Immature natural killer cell (primary cell): ENCODE results near the gene IMP4. TPM values are rescaled to one million over a fixed set of nuclear protein-coding genes. Genes with fewer than 3 reads are reported as not detected.

Experiments used
- DNase-seq, 3 donors: peaks; one replicate each; pipeline ENCODE4 v3.0.0; 2022; ENCODE audit warnings: mixed read lengths in 1 of 3
- H3K27ac Mint-ChIP-seq, 6 donors: one replicate each; pipeline ENCODE4 v1.8.0; 2020; ENCODE audit warnings: mixed read lengths in 6 of 6, mild to moderate bottlenecking in 5 of 6, inconsistent platforms in 4 of 6, moderate library complexity in 3 of 6
- H3K27me3 Mint-ChIP-seq, 3 donors: one replicate each; pipeline ENCODE4 v1.8.0; 2020 to 2021; ENCODE audit warnings: low read depth in 3 of 3, mild to moderate bottlenecking in 3 of 3, mixed read lengths in 3 of 3, moderate library complexity in 3 of 3, inconsistent platforms in 1 of 3
- H3K36me3 Mint-ChIP-seq, 3 donors: one replicate each; pipeline ENCODE4 v1.8.0; 2020; ENCODE audit warnings: mixed read lengths in 3 of 3, inconsistent platforms in 2 of 3, mild to moderate bottlenecking in 2 of 3
- H3K4me1 Mint-ChIP-seq, 2 donors: one replicate each; pipeline ENCODE4 v1.8.0; 2020; ENCODE audit warnings: inconsistent platforms in 2 of 2, mild to moderate bottlenecking in 2 of 2, mixed read lengths in 2 of 2, moderate library complexity in 1 of 2
- H3K4me3 Mint-ChIP-seq, 5 donors: one replicate each; pipeline ENCODE4 v1.8.0; 2020; ENCODE audit warnings: mild to moderate bottlenecking in 5 of 5, mixed read lengths in 5 of 5, inconsistent platforms in 3 of 5, moderate library complexity in 3 of 5
- H3K9me3 Mint-ChIP-seq, 6 donors: one replicate each; pipeline ENCODE4 v1.8.0; 2020; ENCODE audit warnings: mild to moderate bottlenecking in 6 of 6, mixed read lengths in 6 of 6, inconsistent platforms in 4 of 6, moderate library complexity in 3 of 6
- polyA plus RNA-seq, 3 donors: library from polyadenylated mRNA; unstranded; fragments of 300-500 nt; fragmentation: Illumina TruSeq; gene quantifications; one replicate each; pipeline ENCODE4 v1.2.3, GENCODE V29; 2021

IMP4 gene, protein sequence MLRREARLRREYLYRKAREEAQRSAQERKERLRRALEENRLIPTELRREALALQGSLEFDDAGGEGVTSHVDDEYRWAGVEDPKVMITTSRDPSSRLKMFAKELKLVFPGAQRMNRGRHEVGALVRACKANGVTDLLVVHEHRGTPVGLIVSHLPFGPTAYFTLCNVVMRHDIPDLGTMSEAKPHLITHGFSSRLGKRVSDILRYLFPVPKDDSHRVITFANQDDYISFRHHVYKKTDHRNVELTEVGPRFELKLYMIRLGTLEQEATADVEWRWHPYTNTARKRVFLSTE
- 100 to 1,000 TPM in 1 of 3 donors, 10 to 100 TPM in 2; 45.3 to 103 (median 84.7) TPM for polyA plus RNA-seq

- Mint-ChIP-seq H3K4me3 (peak within 1 kb of the TSS; percentile 92 to 100 (median 100)), H3K27me3 (peaks cover 3 to 12% (median 7%) of the 10 kb centered on the region in 3 donors), H3K9me3 (no peaks in the 10 kb centered on the region), H3K36me3 (peaks cover 31 to 47% (median 40%) of the 10 kb centered on the region in 3 donors), H3K4me1 (peaks cover 32 to 36% of the 10 kb centered on the region in 2 donors), H3K27ac (peak within 1 kb of the TSS; percentile 91 to 99 (median 96))
- peak; percentile 95 for DNase-seq
These were observed at the start of gene IMP4 for GRCh38 chr2:130342533-130343275. TSS of gene IMP4 (plus strand) at chr2:130342897. CDS start at chr2:130342933, 36 bp downstream.

GRCh38 chr2:130300258-130300969, 42.3 kb upstream of the IMP4 start:
- DNase-seq = no peak
- Mint-ChIP-seq H3K27me3 (peaks cover 5 to 8% (median 7%) of the 10 kb centered on the region in 3 donors), H3K27ac (no peak overlapping the region), H3K4me3 (no peak overlapping the region), H3K4me1 (no peaks in the 10 kb centered on the region), H3K36me3 (no peaks in the 10 kb centered on the region), H3K9me3 (no peaks in the 10 kb centered on the region)

DNA sequence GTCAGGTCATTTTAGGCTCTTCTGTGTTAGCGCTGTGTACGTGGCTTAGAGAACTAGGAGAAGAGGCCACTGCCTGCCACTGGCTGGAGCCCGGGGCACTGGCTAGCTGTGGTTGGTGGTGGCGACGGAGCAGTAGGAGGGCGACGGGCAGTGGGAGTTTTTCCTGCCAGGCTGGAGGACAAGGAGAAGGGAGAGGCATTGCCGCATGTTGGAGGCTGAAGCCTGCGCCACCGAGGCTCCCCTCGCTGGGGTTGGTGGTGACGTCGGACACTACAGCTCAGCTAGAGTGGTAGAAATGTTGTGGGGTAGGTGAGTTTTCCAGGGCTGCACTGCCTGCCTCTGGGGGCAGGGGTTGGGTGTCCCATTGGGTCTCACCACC, 41.7 kb upstream of the IMP4 start:
- H3K4me1 Mint-ChIP-seq = no peaks in the 10 kb centered on the region
- no peak for DNase-seq
- no peaks in the 10 kb centered on the region for H3K36me3 Mint-ChIP-seq
- no peaks in the 10 kb centered on the region for H3K9me3 Mint-ChIP-seq
- H3K27me3 Mint-ChIP-seq = peaks cover 5 to 8% (median 7%) of the 10 kb centered on the region in 3 donors
- H3K4me3 Mint-ChIP-seq = no peak overlapping the region
- H3K27ac Mint-ChIP-seq = no peak overlapping the region

GRCh38 chr2:130302164-130302886, 40.4 kb upstream of the IMP4 start:
- Mint-ChIP-seq H3K4me1 (no peaks in the 10 kb centered on the region), H3K4me3 (no peak overlapping the region), H3K36me3 (no peaks in the 10 kb centered on the region)

DNA sequence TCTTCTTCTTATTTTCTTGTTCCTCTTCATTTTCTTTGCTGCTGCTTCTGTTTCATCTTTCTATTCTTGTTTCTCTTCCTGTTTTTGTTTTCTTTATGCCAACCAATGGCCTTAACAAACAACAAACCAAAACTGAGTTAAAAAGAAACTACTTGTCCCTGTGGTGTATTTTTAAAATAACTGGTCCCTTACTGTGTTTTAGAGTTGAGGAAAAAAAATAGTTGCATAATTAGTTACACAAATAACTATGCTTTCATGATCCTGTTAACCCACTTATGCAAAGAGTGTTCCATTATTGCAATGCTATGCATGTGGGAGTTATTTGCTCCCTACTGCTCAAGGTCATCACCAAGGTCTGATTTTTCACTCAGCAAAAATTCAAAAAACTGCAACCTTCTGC, 39.5 kb upstream of the IMP4 start:
- no peaks in the 10 kb centered on the region for H3K36me3 Mint-ChIP-seq
- no peak for DNase-seq
- H3K27ac Mint-ChIP-seq = no peak overlapping the region
- no peak overlapping the region for H3K4me3 Mint-ChIP-seq
- H3K9me3 Mint-ChIP-seq = no peaks in the 10 kb centered on the region
- H3K27me3 Mint-ChIP-seq = peaks cover 6 to 8% (median 7%) of the 10 kb centered on the region in 3 donors
- H3K4me1 Mint-ChIP-seq = no peaks in the 10 kb centered on the region

More at GRCh38 chr2:130302164-130302886, 40.4 kb upstream of the IMP4 start:
- no peak for DNase-seq
- Mint-ChIP-seq H3K27me3 (peaks cover 6 to 12% (median 10%) of the 10 kb centered on the region in 3 donors), H3K27ac (no peak overlapping the region), H3K9me3 (no peaks in the 10 kb centered on the region)

- Mint-ChIP-seq H3K36me3 (no peaks in the 10 kb centered on the region), H3K4me1 (no peaks in the 10 kb centered on the region), H3K27me3 (peaks cover 6 to 10% (median 7%) of the 10 kb centered on the region in 3 donors), H3K9me3 (no peaks in the 10 kb centered on the region), H3K27ac (no peak overlapping the region), H3K4me3 (no peak overlapping the region)
- no peak for DNase-seq
These were observed 38.0 kb upstream of the IMP4 start for GRCh38 chr2:130304726-130305125.

GRCh38 chr2:130307850-130308249, 34.8 kb upstream of the IMP4 start:
- Mint-ChIP-seq H3K27me3 (peaks cover 2 to 9% (median 6%) of the 10 kb centered on the region in 3 donors), H3K27ac (no peak overlapping the region)

GRCh38 chr2:130310881-130311280, 31.8 kb upstream of the IMP4 start:
- no peaks in the 10 kb centered on the region for H3K4me1 Mint-ChIP-seq
- H3K36me3 Mint-ChIP-seq = no peaks in the 10 kb centered on the region
- no peak for DNase-seq
- H3K9me3 Mint-ChIP-seq = no peaks in the 10 kb centered on the region
- H3K27me3 Mint-ChIP-seq = peaks cover 2 to 9% (median 6%) of the 10 kb centered on the region in 3 donors
- H3K27ac Mint-ChIP-seq = no peak overlapping the region
- no peak overlapping the region for H3K4me3 Mint-ChIP-seq

More at GRCh38 chr2:130307850-130308249, 34.8 kb upstream of the IMP4 start:
- H3K9me3 Mint-ChIP-seq = no peaks in the 10 kb centered on the region
- H3K4me1 Mint-ChIP-seq = no peaks in the 10 kb centered on the region
- no peaks in the 10 kb centered on the region for H3K36me3 Mint-ChIP-seq
- DNase-seq = no peak
- H3K4me3 Mint-ChIP-seq = no peak overlapping the region

DNA sequence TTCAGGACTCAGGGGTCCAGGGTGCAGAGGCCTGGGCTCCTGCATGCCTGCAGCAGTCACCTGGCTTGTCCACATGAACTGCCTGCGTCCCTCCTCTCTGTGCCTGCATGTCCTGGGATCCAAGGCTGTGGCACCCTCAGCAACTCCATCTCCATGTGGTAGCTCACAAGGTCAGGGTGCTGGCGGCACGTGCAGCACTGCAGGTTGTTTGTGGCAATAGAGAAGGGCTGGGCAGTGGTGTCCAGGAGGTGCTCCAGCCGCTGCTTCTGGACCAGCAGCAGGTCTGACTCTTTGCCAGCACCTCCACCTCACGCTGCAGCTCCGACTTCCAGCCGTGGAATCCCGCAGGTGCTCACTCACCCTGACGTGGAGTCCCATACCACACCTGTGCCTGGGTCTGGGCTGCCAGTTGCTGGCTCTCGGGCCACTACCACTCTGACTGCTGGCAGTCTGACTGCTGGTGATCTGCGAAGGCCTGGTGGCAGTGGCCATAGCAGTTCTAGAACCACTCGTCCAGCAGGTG, 28.8 kb upstream of the IMP4 start:
- Mint-ChIP-seq H3K9me3 (no peaks in the 10 kb centered on the region), H3K4me3 (no peak overlapping the region), H3K27ac (no peak overlapping the region), H3K36me3 (no peaks in the 10 kb centered on the region), H3K27me3 (peaks cover 0 to 3% (median 2%) of the 10 kb centered on the region in 3 donors), H3K4me1 (no peaks in the 10 kb centered on the region)
- DNase-seq = no peak

GRCh38 chr2:130314377-130314776, 28.3 kb upstream of the IMP4 start:
- Mint-ChIP-seq H3K36me3 (no peaks in the 10 kb centered on the region), H3K4me3 (no peak overlapping the region), H3K27me3 (peaks cover 0 to 3% (median under 1%) of the 10 kb centered on the region in 3 donors), H3K4me1 (no peaks in the 10 kb centered on the region), H3K27ac (no peak overlapping the region), H3K9me3 (no peaks in the 10 kb centered on the region)
- DNase-seq = no peak

DNA sequence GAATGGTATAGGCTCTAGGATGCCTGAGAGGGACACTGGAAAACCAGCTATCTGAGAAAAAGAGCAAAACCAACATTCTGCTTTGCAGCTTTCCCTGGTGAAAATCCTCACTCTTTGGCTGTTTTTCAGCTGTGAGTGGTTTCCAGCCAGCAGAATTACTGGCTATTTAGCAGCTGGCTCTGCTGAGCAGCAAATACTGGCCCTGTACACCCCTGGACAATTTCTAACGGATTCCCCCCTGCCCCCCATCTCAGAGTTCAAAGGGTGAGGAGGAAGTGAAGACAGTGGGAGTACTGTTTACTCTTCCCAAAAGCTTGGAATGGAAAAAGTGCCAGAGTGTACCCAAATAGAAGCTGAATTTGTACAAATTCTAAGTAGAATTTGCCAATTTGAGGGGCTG, 26.1 kb upstream of the IMP4 start:
- Mint-ChIP-seq H3K9me3 (no peaks in the 10 kb centered on the region), H3K27ac (no peak overlapping the region), H3K36me3 (no peaks in the 10 kb centered on the region), H3K4me1 (no peaks in the 10 kb centered on the region), H3K27me3 (peaks cover 0 to 3% (median 3%) of the 10 kb centered on the region in 3 donors), H3K4me3 (no peak overlapping the region)
- DNase-seq = no peak

DNA sequence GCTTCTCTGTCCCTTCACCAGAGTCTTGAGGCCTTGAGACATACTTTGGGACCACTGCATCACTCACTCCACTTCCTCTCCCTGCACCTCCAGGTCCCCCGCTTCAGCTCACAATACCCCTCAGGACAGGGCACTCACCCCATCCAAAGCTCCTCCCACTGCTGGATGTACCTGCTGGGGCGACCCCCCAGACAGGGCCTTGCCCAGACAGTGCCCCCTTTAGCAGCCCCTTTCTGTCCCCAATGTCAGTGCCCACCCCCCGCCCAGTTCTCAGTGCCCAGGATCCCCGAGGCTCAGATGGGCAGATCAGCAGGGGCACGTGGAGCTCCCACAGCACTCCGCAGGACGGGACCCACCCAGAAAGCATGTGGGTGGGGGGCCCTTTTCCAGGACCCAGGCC, 23.8 kb upstream of the IMP4 start:
- Mint-ChIP-seq H3K27me3 (peaks cover 3 to 4% (median 3%) of the 10 kb centered on the region in 3 donors), H3K9me3 (no peaks in the 10 kb centered on the region), H3K36me3 (no peaks in the 10 kb centered on the region), H3K4me3 (no peak overlapping the region), H3K27ac (no peak overlapping the region), H3K4me1 (no peaks in the 10 kb centered on the region)
- DNase-seq = no peak

DNA sequence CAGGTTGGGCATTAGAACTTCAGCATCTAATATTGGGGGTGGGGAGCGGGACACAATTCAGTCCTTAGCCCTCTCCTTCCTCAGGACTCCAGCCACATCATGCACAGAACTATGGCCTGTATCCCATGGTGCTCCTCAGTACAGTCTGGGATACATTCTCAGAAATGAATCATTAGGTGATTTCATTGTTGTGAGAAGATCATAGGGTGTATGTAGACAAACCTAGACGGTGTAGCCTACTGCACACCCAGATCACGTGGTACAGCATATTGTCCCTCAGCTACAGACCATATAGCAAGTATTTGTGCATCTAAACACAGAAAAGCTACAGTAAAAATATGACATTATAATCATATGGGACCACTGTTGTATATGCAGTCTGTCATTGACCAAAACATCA, 23.2 kb upstream of the IMP4 start:
- Mint-ChIP-seq H3K27ac (no peak overlapping the region), H3K27me3 (peaks cover 3 to 6% (median 6%) of the 10 kb centered on the region in 3 donors)

More for the DNA sequence above, 23.2 kb upstream of the IMP4 start:
- no peaks in the 10 kb centered on the region for H3K9me3 Mint-ChIP-seq
- no peaks in the 10 kb centered on the region for H3K4me1 Mint-ChIP-seq
- no peak overlapping the region for H3K4me3 Mint-ChIP-seq
- DNase-seq = no peak
- no peaks in the 10 kb centered on the region for H3K36me3 Mint-ChIP-seq
